GM12891 (cell line): Measurements from ENCODE around the gene CYP1B1.

ENCODE experiments used
- POLR2A ChIP-seq: IDR thresholded peaks from 2 replicates; pipeline ENCODE4 v1.6.1; 2011; ENCODE audit warnings: low read depth, low read length, control low read depth
- POLR2AphosphoS5 ChIP-seq: IDR thresholded peaks from 2 replicates; pipeline ENCODE4 v1.6.1; 2011; ENCODE audit warnings: low read depth, low read length, control low read depth

- no peak for TF ChIP-seq POLR2AphosphoS5
- TF ChIP-seq POLR2A, result no peak
These were observed 47.1 kb downstream of the CYP1B1 start for GRCh38 chr2:38028829-38029228.
